ENCODE results near the gene FAM3A. TPM values are rescaled to one million over a fixed set of nuclear protein-coding genes. Genes with fewer than 3 reads are reported as not detected.

FAM3A gene
- total RNA-seq, 1 donor from 2014 or later = 4.5 TPM

GRCh38 chrX:154468217-154468616 is 47.8 kb downstream of the FAM3A start:
- no peaks in the 10 kb centered on the region for H3K4me1 ChIP-seq
- H3K4me2 ChIP-seq = no peak overlapping the region
- H3K27ac Mint-ChIP-seq = no peak overlapping the region
- peaks cover 7% of the 10 kb centered on the region for H3K9me3 Mint-ChIP-seq
- H3K36me3 Mint-ChIP-seq = peaks cover 2% of the 10 kb centered on the region
- no peak for DNase-seq (ENCODE audit: low spot score)
- no peaks in the 10 kb centered on the region for H3F3A ChIP-seq (ENCODE audit: low read depth)
- H3K9ac ChIP-seq = no peak overlapping the region
- no peak overlapping the region for H3K4me3 ChIP-seq
- no peak overlapping the region for H3K27ac ChIP-seq
- H4K20me1 ChIP-seq (ENCODE audit: low read depth) = no peaks in the 10 kb centered on the region
- TF ChIP-seq EZH2 (IDR thresholded peaks at IDR 0.05) = no peak
- TF ChIP-seq, protein P1, sequence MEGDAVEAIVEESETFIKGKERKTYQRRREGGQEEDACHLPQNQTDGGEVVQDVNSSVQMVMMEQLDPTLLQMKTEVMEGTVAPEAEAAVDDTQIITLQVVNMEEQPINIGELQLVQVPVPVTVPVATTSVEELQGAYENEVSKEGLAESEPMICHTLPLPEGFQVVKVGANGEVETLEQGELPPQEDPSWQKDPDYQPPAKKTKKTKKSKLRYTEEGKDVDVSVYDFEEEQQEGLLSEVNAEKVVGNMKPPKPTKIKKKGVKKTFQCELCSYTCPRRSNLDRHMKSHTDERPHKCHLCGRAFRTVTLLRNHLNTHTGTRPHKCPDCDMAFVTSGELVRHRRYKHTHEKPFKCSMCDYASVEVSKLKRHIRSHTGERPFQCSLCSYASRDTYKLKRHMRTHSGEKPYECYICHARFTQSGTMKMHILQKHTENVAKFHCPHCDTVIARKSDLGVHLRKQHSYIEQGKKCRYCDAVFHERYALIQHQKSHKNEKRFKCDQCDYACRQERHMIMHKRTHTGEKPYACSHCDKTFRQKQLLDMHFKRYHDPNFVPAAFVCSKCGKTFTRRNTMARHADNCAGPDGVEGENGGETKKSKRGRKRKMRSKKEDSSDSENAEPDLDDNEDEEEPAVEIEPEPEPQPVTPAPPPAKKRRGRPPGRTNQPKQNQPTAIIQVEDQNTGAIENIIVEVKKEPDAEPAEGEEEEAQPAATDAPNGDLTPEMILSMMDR (IDR thresholded peaks at IDR 0.05) = no peak
- no peak for TF ChIP-seq EZH2phosphoT487 (IDR thresholded peaks at IDR 0.05)
- H3K36me3 ChIP-seq = no peaks in the 10 kb centered on the region
- H3K79me2 ChIP-seq (ENCODE audit: low read depth) = no peaks in the 10 kb centered on the region
- no peaks in the 10 kb centered on the region for H3K27me3 Mint-ChIP-seq (ENCODE audit: insufficient read depth, low read depth)
- H3K4me3 Mint-ChIP-seq = no peak overlapping the region
- no peaks in the 10 kb centered on the region for H3K9me3 ChIP-seq (ENCODE audit: low read depth)
- H3K4me1 Mint-ChIP-seq = no peaks in the 10 kb centered on the region
- no peak overlapping the region for H2AFZ ChIP-seq (replicated peaks)
- no peaks in the 10 kb centered on the region for H3K27me3 ChIP-seq

- DNase-seq (ENCODE audit: low spot score) = no peak
- H3K27me3 Mint-ChIP-seq (ENCODE audit: insufficient read depth, low read depth) = no peaks in the 10 kb centered on the region
- no peak overlapping the region for H3K4me3 Mint-ChIP-seq
- Histone ChIP-seq H4K20me1 (ENCODE audit: low read depth) (no peaks in the 10 kb centered on the region), H3F3A (ENCODE audit: low read depth) (no peaks in the 10 kb centered on the region), H3K27ac (no peak overlapping the region), H3K4me3 (no peak overlapping the region), H3K9me3 (ENCODE audit: low read depth) (no peaks in the 10 kb centered on the region), H3K27me3 (no peaks in the 10 kb centered on the region), H3K79me2 (ENCODE audit: low read depth) (no peaks in the 10 kb centered on the region), H3K36me3 (no peaks in the 10 kb centered on the region), H3K4me2 (no peak overlapping the region), H3K4me1 (no peaks in the 10 kb centered on the region), H3K9ac (no peak overlapping the region), H2AFZ (replicated peaks) (no peak overlapping the region)
- H3K27ac Mint-ChIP-seq = no peak overlapping the region
- H3K4me1 Mint-ChIP-seq = no peaks in the 10 kb centered on the region
- peaks cover 11% of the 10 kb centered on the region for H3K9me3 Mint-ChIP-seq
- peaks cover 6% of the 10 kb centered on the region for H3K36me3 Mint-ChIP-seq
- TF ChIP-seq, protein P1 (IDR thresholded peaks at IDR 0.05) = no peak
- TF ChIP-seq EZH2 (IDR thresholded peaks at IDR 0.05) (no peak), EZH2phosphoT487 (IDR thresholded peaks at IDR 0.05) (no peak)
These were observed 48.5 kb downstream of the FAM3A start for GRCh38 chrX:154467556-154467955.

- no peak overlapping the region for H3K27ac ChIP-seq
- peaks cover 12% of the 10 kb centered on the region for H3K9me3 Mint-ChIP-seq
- no peaks in the 10 kb centered on the region for H3K27me3 Mint-ChIP-seq (ENCODE audit: insufficient read depth, low read depth)
- H3K27ac Mint-ChIP-seq = no peak overlapping the region
- H4K20me1 ChIP-seq (ENCODE audit: low read depth) = no peaks in the 10 kb centered on the region
- H3K79me2 ChIP-seq (ENCODE audit: low read depth) = no peaks in the 10 kb centered on the region
- H3K9ac ChIP-seq = no peak overlapping the region
- H3F3A ChIP-seq (ENCODE audit: low read depth) = no peaks in the 10 kb centered on the region
- no peaks in the 10 kb centered on the region for H3K4me1 Mint-ChIP-seq
- no peaks in the 10 kb centered on the region for H3K36me3 ChIP-seq
- no peaks in the 10 kb centered on the region for H3K9me3 ChIP-seq (ENCODE audit: low read depth)
- no peak for DNase-seq (ENCODE audit: low spot score)
- H2AFZ ChIP-seq (replicated peaks) = no peak overlapping the region
- H3K4me2 ChIP-seq = no peak overlapping the region
- TF ChIP-seq EZH2 (IDR thresholded peaks at IDR 0.05) (no peak), EZH2phosphoT487 (IDR thresholded peaks at IDR 0.05) (no peak)
- TF ChIP-seq, protein P1 (IDR thresholded peaks at IDR 0.05) = no peak
- no peak overlapping the region for H3K4me3 Mint-ChIP-seq
- no peaks in the 10 kb centered on the region for H3K4me1 ChIP-seq
- peaks cover 6% of the 10 kb centered on the region for H3K36me3 Mint-ChIP-seq
- H3K4me3 ChIP-seq = no peak overlapping the region
- H3K27me3 ChIP-seq = no peaks in the 10 kb centered on the region
These were observed 49.1 kb downstream of the FAM3A start for GRCh38 chrX:154466907-154467306.

All from neural progenitor cell (in vitro differentiated cells).